GM13977 (cell line): ENCODE measurements around the gene KRTAP4-9.
"Not testable (repeated sequence)": the region's sequence is repeated elsewhere in the genome, so short reads cannot be mapped to it uniquely, and the experiment has no call there.

Experiments
- DNase-seq: peaks from one replicate; pipeline ENCODE4 v3.0.0; 2012; ENCODE audit warnings: low spot score
- CTCF ChIP-seq: IDR thresholded peaks from 2 replicates; pipeline ENCODE4 v1.5.1; 2012; ENCODE audit warnings: mild to moderate bottlenecking, control low read depth; ENCODE audit not compliant: insufficient read depth; ENCODE audit errors: extremely low read depth, missing control alignments
- in situ Hi-C: fragments of 300-500 bp; cut with MboI; formaldehyde crosslinking; loops from one replicate; pipeline ENCODE4 v1.12.0; 2022; ENCODE audit warnings: low sequenced_read_pairs, low pct_unique_long_range_greater_than_20kb, mixed read lengths, inconsistent platforms; ENCODE audit not compliant: unreplicated experiment

The KRTAP4-9 gene

GRCh38 chr17:41101586-41102259, 3.5 kb upstream of the KRTAP4-9 start, which contains the start of gene KRTAP4-16:
Gene KRTAP4-16, minus strand, starts transcription at chr17:41102209. Its CDS starts 0 bp downstream, at chr17:41102209.
- in situ Hi-C loops, result no loop called here
- DNase-seq, result no peak
- TF ChIP-seq CTCF, result no peak

- in situ Hi-C loops, result no loop called here
- DNase-seq, result no peak
- no peak for TF ChIP-seq CTCF
Observed at GRCh38 chr17:41103896-41104295, 1.3 kb upstream of the KRTAP4-9 start.

- in situ Hi-C loops, result not testable (repeated sequence)
Observed at GRCh38 chr17:41104386-41105038, 677 bp upstream of the KRTAP4-9 start.

GRCh38 chr17:41107941-41108450, 2.8 kb downstream of the KRTAP4-9 start:
- no peak for DNase-seq
- TF ChIP-seq CTCF, result no peak
- in situ Hi-C loops, result no loop called here

More at GRCh38 chr17:41104386-41105038, 677 bp upstream of the KRTAP4-9 start:
- not testable (repeated sequence) for DNase-seq

GRCh38 chr17:41108728-41109386, 3.7 kb downstream of the KRTAP4-9 start:
- DNase-seq, in situ Hi-C loops: not testable (repeated sequence)

- TF ChIP-seq CTCF, result no peak
- in situ Hi-C loops, result no loop called here
- no peak for DNase-seq
Observed at GRCh38 chr17:41111151-41111885, 6.1 kb downstream of the KRTAP4-9 start.

- in situ Hi-C loops, result no loop called here
- TF ChIP-seq CTCF, result no peak
- no peak for DNase-seq
Observed at GRCh38 chr17:41116297-41116696, 11.1 kb downstream of the KRTAP4-9 start.

- DNase-seq, in situ Hi-C loops: not testable (repeated sequence)
Observed at GRCh38 chr17:41117846-41118386, 12.7 kb downstream of the KRTAP4-9 start, which contains the start of gene KRTAP4-11. Gene KRTAP4-11, minus strand, starts transcription at chr17:41118373. Its CDS starts 58 bp downstream, at chr17:41118315.
